ENCODE measurements around the gene PRKG2. TPM values are rescaled to one million over a fixed set of nuclear protein-coding genes. Genes with fewer than 3 reads are reported as not detected.

PRKG2 gene
- total and polyA plus RNA-seq, 2 of the 13 experiments (the other 11 are each of a cell fraction or from before 2014, with no cell fraction given), result 0.04 TPM

- H2AFZ ChIP-seq (ENCODE audit: low read length), result no peak overlapping the region
- TF ChIP-seq KAT8 (CRISPR knock-in tag; IDR thresholded peaks at IDR 0.05) (no peak), ZNF451 (CRISPR knock-in tag; IDR thresholded peaks at IDR 0.05) (no peak), FOSL1 (CRISPR knock-in tag; IDR thresholded peaks at IDR 0.05; ENCODE audit: borderline replicate concordance) (no peak), ZBTB26 (CRISPR knock-in tag; IDR thresholded peaks at IDR 0.05; ENCODE audit: borderline replicate concordance) (no peak), STAG1 (CRISPR knock-in tag; IDR thresholded peaks at IDR 0.05) (peak; percentile 79), SMC3 (IDR thresholded peaks at IDR 0.05; ENCODE audit: low read length) (peak; percentile 30; the same call in 1 of the 2 replicates), RAD21 (CRISPR knock-in tag; IDR thresholded peaks at IDR 0.05) (peak; percentile 31; the same call in 1 of the 2 replicates), CTCF (CRISPR knock-in tag; IDR thresholded peaks at IDR 0.05) (peak; percentile 72)
- no peaks in the 10 kb centered on the region for H4K20me1 ChIP-seq (ENCODE audit: insufficient read depth, low read length)
- ATAC-seq (peak; percentile 96), DNase-seq (ENCODE audit: low spot score) (peak; percentile 51), FAIRE-seq (peak; percentile 61)
- no peaks in the 10 kb centered on the region for H3K79me2 ChIP-seq (ENCODE audit: insufficient read depth, low read length)
- no peaks in the 10 kb centered on the region for H3K36me3 ChIP-seq (replicated peaks in 1 of 2; ENCODE audit: control insufficient read depth in 1 of 2, insufficient read depth in 2 of 2, low read length in 2 of 2)
- CTCF ChIA-PET (ENCODE audit: low intra/inter-chr PET ratio, low total read pairs), result interaction anchor here (1.6 to 1.8 kb wide), 2 partner anchors 687 to 690 kb away, joined by 7 to 11 read pairs; no protein-coding TSS in a partner anchor
- no peak overlapping the region for H3K4me2 ChIP-seq (ENCODE audit: low read depth, low read length)
- H3K4me1 ChIP-seq (ENCODE audit: insufficient read depth, low read length), result no peaks in the 10 kb centered on the region
- 9% methylated on average over 7 of the region's 7 CpGs for WGBS (ENCODE audit: low lambda C conversion rate)
- no peaks in the 10 kb centered on the region; a peak in 1 of 5 replicates for H3K27me3 ChIP-seq (ENCODE audit: control insufficient read depth in 1 of 2, insufficient read depth in 2 of 2, low read length in 2 of 2)
- H3K9me3 ChIP-seq (ENCODE audit: low read length), result no peaks in the 10 kb centered on the region
- POLR2A ChIA-PET, result no interaction called here
- in situ Hi-C loops (cut with HindIII; ENCODE audit: extremely low pct_ligation_motif_present, low pct_unique_long_range_greater_than_20kb), result no loop called here
- H3K27ac ChIP-seq (ENCODE audit: extremely low read length, insufficient read depth, low read length), result no peak overlapping the region
- intact Hi-C loops (cut with micrococcal nuclease; ENCODE audit: unreplicated experiment), result loop anchor here (1.0 kb wide), 2 partner anchors 686 to 690 kb away; no protein-coding TSS in a partner anchor
- no peak overlapping the region for H3K9ac ChIP-seq (ENCODE audit: insufficient read depth, low read depth, low read length)
- BruUV-seq (replicated peaks), result no TSS peak
- H3K4me3 ChIP-seq (replicated peaks in 1 of 3; ENCODE audit: insufficient read depth in 1 of 3, low read depth in 2 of 3, low read length in 3 of 3), result no peak overlapping the region
Measured at GRCh38 chr4:81052119-81053068, 162.6 kb downstream of the PRKG2 start.
